GM12878 (cell line): Measurements from ENCODE around the gene PREX1. TPM values are rescaled to one million over a fixed set of nuclear protein-coding genes. Genes with fewer than 3 reads are reported as not detected.

Source experiments
- ATAC-seq: fragments of 200-7000 bp; cut with Tn5 transposase; 3 replicates; pipeline ENCODE4 v1.9.1; 2020; ENCODE audit warnings: mild to moderate bottlenecking, moderate library complexity
- BruUV-seq: library from RNA; stranded (reverse); fragments of 400-500 nt; replicated peaks from 2 replicates; lab custom pipeline; 2021; lab: Mats Ljungman, UMichigan
- CTCF ChIA-PET: fragments of 300-600 bp; sonication (Branson Sonifier 250); formaldehyde crosslinking; extraction: SDS; loops from one replicate; lab custom pipeline; 2021; ENCODE audit warnings: inconsistent platforms; lab: Yijun Ruan, JAX
- POLR2A ChIA-PET: fragments of 350-600 bp; formaldehyde crosslinking; extraction: SDS; loops from one replicate; lab custom pipeline; 2021; ENCODE audit warnings: inconsistent platforms; lab: Charles Lee
- RAD21 ChIA-PET: fragments of 300-600 bp; sonication (Branson Sonifier 250); formaldehyde crosslinking; loops from one replicate; lab custom pipeline; 2023; ENCODE audit warnings: antibody characterized with exemption; ENCODE audit not compliant: unreplicated experiment; lab: Charles Lee
- SMC1A ChIA-PET: fragments of 300-600 bp; sonication (Branson Sonifier 250); formaldehyde crosslinking; loops from one replicate; lab custom pipeline; 2023; ENCODE audit not compliant: unreplicated experiment, uncharacterized antibody; lab: Charles Lee
- DNase-seq: peaks from one replicate; pipeline ENCODE4 v3.0.0-alpha.2; 2011; ENCODE audit warnings: low read depth, low spot score
- FAIRE-seq: peaks from 3 replicates; lab custom pipeline; 2011; peaks lifted over from hg19 to GRCh38; lab: Jason Lieb, UNC
- H2AFZ ChIP-seq: 2 replicates; pipeline ENCODE4 v1.6.0; 2011; ENCODE audit warnings: low read depth, low read length, control low read depth; ENCODE audit not compliant: control insufficient read depth
- H3K27ac ChIP-seq: 2 replicates; pipeline ENCODE4 v1.5.1; 2011; ENCODE audit warnings: control low read depth; ENCODE audit not compliant: control insufficient read depth, insufficient read depth
- H3K27me3 ChIP-seq, 2 experiments: replicated peaks in 1 of 2; 2 replicates each; pipeline versions ENCODE4 v1.6.0 to v1.6.1; 2011; ENCODE audit warnings: low read length in 1 of 2; ENCODE audit not compliant: control insufficient read depth in 2 of 2, insufficient read depth in 2 of 2
- H3K36me3 ChIP-seq, 2 experiments: 2 replicates each; pipeline ENCODE4 v1.5.1; 2011; ENCODE audit warnings: low read length in 1 of 2; ENCODE audit not compliant: control insufficient read depth in 2 of 2, insufficient read depth in 2 of 2
- H3K4me1 ChIP-seq: 2 replicates; pipeline ENCODE4 v1.6.1; 2011; ENCODE audit warnings: mild to moderate bottlenecking, low read length, moderate library complexity, mixed read lengths; ENCODE audit not compliant: control insufficient read depth, insufficient read depth
- H3K4me2 ChIP-seq: 2 replicates; pipeline ENCODE4 v1.6.0; 2011; ENCODE audit warnings: control low read depth; ENCODE audit not compliant: control insufficient read depth, insufficient read depth
- H3K4me3 ChIP-seq: fragments of 200-600 bp; sonication (generic); 2 replicates; pipeline ENCODE4 v1.5.1; 2016
- H3K79me2 ChIP-seq: 2 replicates; pipeline ENCODE4 v1.6.0; 2011; ENCODE audit warnings: low read length; ENCODE audit not compliant: control insufficient read depth, insufficient read depth
- H3K9ac ChIP-seq: 2 replicates; pipeline ENCODE4 v1.8.0; 2011; ENCODE audit warnings: low read length, control low read depth, mixed read lengths; ENCODE audit not compliant: control insufficient read depth, insufficient read depth
- H3K9me3 ChIP-seq: replicated peaks from 3 replicates; pipeline ENCODE4 v1.5.1; 2011; ENCODE audit warnings: mild to moderate bottlenecking, low read length; ENCODE audit not compliant: control insufficient read depth, insufficient read depth
- H4K20me1 ChIP-seq: 2 replicates; pipeline ENCODE4 v1.6.0; 2011; ENCODE audit not compliant: control insufficient read depth, insufficient read depth
- CBFB ChIP-seq: IDR thresholded peaks from 2 replicates; pipeline ENCODE4 v1.6.1; 2016; ENCODE audit warnings: antibody characterized with exemption, low read depth
- E4F1 ChIP-seq: fragments of 450-650 bp; IDR thresholded peaks from 2 replicates; pipeline ENCODE4 v1.6.1; 2018; ENCODE audit warnings: borderline replicate concordance, mild to moderate bottlenecking; ENCODE audit not compliant: partially characterized antibody
- ETV6 ChIP-seq, 2 experiments: fragments of 450-650 bp in 1 of 2; IDR thresholded peaks in 1 of 2; conservative IDR thresholded peaks in 1 of 2; 2 replicates each; pipeline ENCODE4 v1.6.1; 2014; ENCODE audit warnings: antibody characterized with exemption in 1 of 2, borderline replicate concordance in 1 of 2, low read depth in 1 of 2, mild to moderate bottlenecking in 1 of 2, moderate library complexity in 1 of 2
- FOS ChIP-seq: IDR thresholded peaks from 3 replicates; pipeline ENCODE4 v1.6.1; 2011; ENCODE audit warnings: borderline replicate concordance; ENCODE audit not compliant: insufficient read length; ENCODE audit errors: extremely low read depth
- IKZF1 ChIP-seq: fragments of 450-650 bp; conservative IDR thresholded peaks from 2 replicates; pipeline ENCODE4 v1.6.1; 2017; ENCODE audit warnings: antibody characterized with exemption, mild to moderate bottlenecking
- NKRF ChIP-seq: fragments of 450-650 bp; conservative IDR thresholded peaks from 2 replicates; pipeline ENCODE4 v1.6.1; 2017; ENCODE audit warnings: mild to moderate bottlenecking, moderate library complexity
- RAD21 ChIP-seq: IDR thresholded peaks from 2 replicates; pipeline ENCODE4 v1.6.1; 2011; ENCODE audit warnings: mild to moderate bottlenecking, low read depth, low read length, moderate library complexity; ENCODE audit not compliant: insufficient read depth
- WGBS: methylation state at CpG from one replicate; pipeline ENCODE4 v1.1.6; 2016; ENCODE audit warnings: low lambda C conversion rate; ENCODE audit not compliant: insufficient replicate concordance, insufficient coverage; ENCODE audit errors: missing lambda C conversion rate; 5-methylcytosine and 5-hydroxymethylcytosine counted together
- in situ Hi-C: fragments of 300-500 bp; cut with MboI; formaldehyde crosslinking; loops from 9 replicates; pipeline ENCODE4 v1.14.3; 2018; ENCODE audit warnings: mixed read lengths
- intact Hi-C: fragments of 100-400 bp; cut with micrococcal nuclease; formaldehyde crosslinking; loops from one replicate; pipeline ENCODE4 v1.14.2; 2022; ENCODE audit not compliant: unreplicated experiment
- polyA plus RNA-seq, 11 experiments: library from polyadenylated mRNA; depleted of rRNA in 4 of 11; unstranded in 6 of 11; stranded (reverse) in 5 of 11; fragments of >200 nt; fragmentation: Nextera tagmentation in 4 of 11; fragmentation: Illumina TruSeq in 1 of 11; extraction: Ambion mirVana in 4 of 11; extraction: Trizol in 1 of 11; gene quantifications; 1 replicate in 1 of 11; 2 replicates in 10 of 11; pipeline versions ENCODE4 v1.2.1 to v1.2.3, GENCODE V29; 2011 to 2016; ENCODE audit warnings: inconsistent platforms in 2 of 11, missing spikeins in 2 of 11, low read depth in 1 of 11
- total RNA-seq, 4 experiments: library from RNA; depleted of rRNA in 3 of 4; stranded (reverse); fragments of >200 nt in 3 of 4; fragmentation: Illumina TruSeq in 1 of 4; extraction: Trizol in 1 of 4; gene quantifications; 2 replicates each; pipeline versions ENCODE4 v1.2.1 to v1.2.3, GENCODE V29; 2013 to 2021

Gene PREX1
- total and polyA plus RNA-seq, 10 of the 15 experiments (the other 5 are each of a cell fraction or from before 2014, with no cell fraction given): 2.6 to 114 (median 38.9) TPM

- TF ChIP-seq FOS: no peak
- no peak for TF ChIP-seq IKZF1
- no peak for TF ChIP-seq ETV6 (conservative IDR thresholded peaks at IDR 0.05 in 1 of 2, IDR thresholded peaks at IDR 0.05 in 1 of 2; ENCODE audit: borderline replicate concordance in 1 of 2, low read depth in 1 of 2)
- no peak for TF ChIP-seq NKRF
- TF ChIP-seq CBFB: no peak
- no TSS peak for BruUV-seq
- CTCF ChIA-PET: no interaction called here
- no peak for FAIRE-seq
- no peaks in the 10 kb centered on the region for H3K9me3 ChIP-seq
- H4K20me1 ChIP-seq: no peaks in the 10 kb centered on the region
- no peaks in the 10 kb centered on the region for H3K36me3 ChIP-seq
- ATAC-seq: no peak
- no peak overlapping the region for H3K4me3 ChIP-seq
- 53% methylated on average over 7 of the region's 7 CpGs for WGBS
- RAD21 ChIA-PET: no interaction called here
- H3K4me2 ChIP-seq: no peak overlapping the region
- H2AFZ ChIP-seq: no peak overlapping the region
- no peak for DNase-seq
- POLR2A ChIA-PET: no interaction called here
- H3K27me3 ChIP-seq: no peaks in the 10 kb centered on the region
- no peaks in the 10 kb centered on the region for H3K79me2 ChIP-seq
- in situ Hi-C loops (loop anchor here (5.0 kb wide), 3 partner anchors 829 to 934 kb away; partner anchors contain the start of gene SULF2), intact Hi-C loops (no loop called here)
- no peak overlapping the region for H3K27ac ChIP-seq
- SMC1A ChIA-PET: no interaction called here
- peaks cover 3% of the 10 kb centered on the region; the same call in 1 of the 2 replicates for H3K4me1 ChIP-seq
- H3K9ac ChIP-seq: no peak overlapping the region
These were observed 211.3 kb downstream of the PREX1 start for GRCh38 chr20:48616481-48616880.

GRCh38 chr20:48615871-48616270 is 211.9 kb downstream of the PREX1 start:
- Histone ChIP-seq H3K4me3 (no peak overlapping the region), H3K4me2 (no peak overlapping the region), H4K20me1 (no peaks in the 10 kb centered on the region), H3K4me1 (no peaks in the 10 kb centered on the region), H3K27me3 (no peaks in the 10 kb centered on the region), H2AFZ (no peak overlapping the region)
- intact Hi-C loops (no loop called here), in situ Hi-C loops (loop anchor here (5.0 kb wide), 3 partner anchors 829 to 934 kb away; partner anchors contain the start of gene SULF2)
- BruUV-seq: no TSS peak
- FAIRE-seq: no peak
- no peak for DNase-seq
- WGBS: 37% methylated on average over 3 of the region's 3 CpGs
- no peak for ATAC-seq
- ChIA-PET POLR2A (no interaction called here), CTCF (no interaction called here)
- TF ChIP-seq E4F1 (no peak), RAD21 (peak; percentile 31; the same call in 1 of the 2 replicates)
- TF ChIP-seq, all 136 proteins: peak for 1
- Histone ChIP-seq H3K27ac (no peak overlapping the region), H3K9ac (no peak overlapping the region), H3K9me3 (no peaks in the 10 kb centered on the region), H3K36me3 (no peaks in the 10 kb centered on the region), H3K79me2 (no peaks in the 10 kb centered on the region)
- ChIA-PET SMC1A (no interaction called here), RAD21 (no interaction called here)
